HepG2 (cell line): ENCODE results near the gene SPRY1. TPM values are rescaled to one million over a fixed set of nuclear protein-coding genes. Genes with fewer than 3 reads are reported as not detected.

Experiments used
- ATAC-seq: fragments of 200-7000 bp; cut with Tn5 transposase; 3 replicates; pipeline ENCODE4 v1.9.1; 2020; ENCODE audit warnings: mild to moderate bottlenecking, moderate library complexity
- BruUV-seq: library from RNA; stranded (reverse); fragments of 400-500 nt; replicated peaks from 2 replicates; lab custom pipeline; 2021; lab: Mats Ljungman, UMichigan
- CTCF ChIA-PET: fragments of 300-600 bp; formaldehyde crosslinking; extraction: SDS; loops from one replicate; lab custom pipeline; 2021; ENCODE audit warnings: low total read pairs, inconsistent platforms, low intra/inter-chr PET ratio; lab: Yijun Ruan, JAX
- POLR2A ChIA-PET: fragments of 350-600 bp; sonication (Branson Sonifier 250); formaldehyde crosslinking; loops from one replicate; lab custom pipeline; 2020; ENCODE audit warnings: antibody characterized with exemption, inconsistent platforms; lab: Yijun Ruan, JAX
- DNase-seq: peaks from one replicate; pipeline ENCODE4 v3.0.0-alpha.2; 2015; ENCODE audit warnings: low spot score
- FAIRE-seq: peaks from 3 replicates; lab custom pipeline; 2011; peaks lifted over from hg19 to GRCh38; lab: Jason Lieb, UNC
- H2AFZ ChIP-seq: one replicate; pipeline ENCODE4 v1.6.1; 2011; ENCODE audit warnings: low read length, inconsistent platforms
- H3K27ac ChIP-seq: fragments of 300-600 bp; 3 replicates; pipeline ENCODE4 v1.8.0; 2011; ENCODE audit warnings: mixed run types, mild to moderate bottlenecking, mixed read lengths, low read length, inconsistent platforms; ENCODE audit not compliant: insufficient read depth; ENCODE audit errors: extremely low read length
- H3K27me3 ChIP-seq, 2 experiments: fragments of 200-600 bp in 1 of 2; 2 replicates in 1 of 2; 3 replicates in 1 of 2; pipeline versions ENCODE4 v1.6.0 to v1.8.0; 2011; ENCODE audit warnings: low read length in 2 of 2, mild to moderate bottlenecking in 2 of 2, moderate library complexity in 2 of 2, inconsistent platforms in 1 of 2; ENCODE audit not compliant: insufficient read depth in 2 of 2, control insufficient read depth in 1 of 2
- H3K36me3 ChIP-seq, 2 experiments: fragments of 200-600 bp in 1 of 2; replicated peaks in 1 of 2; 2 replicates in 1 of 2; 3 replicates in 1 of 2; pipeline versions ENCODE4 v1.5.1 to v1.8.0; 2011; ENCODE audit warnings: low read length in 2 of 2, inconsistent platforms in 1 of 2; ENCODE audit not compliant: insufficient read depth in 2 of 2, control insufficient read depth in 1 of 2
- H3K4me1 ChIP-seq: 2 replicates; pipeline ENCODE4 v1.5.1; 2012; ENCODE audit warnings: low read length, inconsistent platforms; ENCODE audit not compliant: insufficient read depth
- H3K4me2 ChIP-seq: 2 replicates; pipeline ENCODE4 v1.6.0; 2011; ENCODE audit warnings: low read depth, low read length, inconsistent platforms
- H3K4me3 ChIP-seq, 3 experiments: fragments of 200-600 bp in 1 of 3; sonication (generic), shearing (Covaris generic) in 1 of 3; replicated peaks in 1 of 3; 2 replicates each; pipeline ENCODE4 v1.5.1; 2011 to 2016; ENCODE audit warnings: low read length in 3 of 3, inconsistent platforms in 2 of 3, low read depth in 2 of 3, mild to moderate bottlenecking in 2 of 3, control low read depth in 1 of 3, mixed read lengths in 1 of 3; ENCODE audit not compliant: insufficient read depth in 1 of 3
- H3K79me2 ChIP-seq: one replicate; pipeline ENCODE4 v1.6.1; 2011; ENCODE audit warnings: low read length, inconsistent platforms; ENCODE audit not compliant: insufficient read depth
- H3K9ac ChIP-seq: 2 replicates; pipeline ENCODE4 v1.6.0; 2011; ENCODE audit warnings: mild to moderate bottlenecking, low read depth, low read length, inconsistent platforms; ENCODE audit not compliant: insufficient read depth
- H3K9me3 ChIP-seq: 2 replicates; pipeline ENCODE4 v1.5.1; 2012; ENCODE audit warnings: mild to moderate bottlenecking, low read length
- H4K20me1 ChIP-seq: 2 replicates; pipeline ENCODE4 v1.6.0; 2011; ENCODE audit warnings: inconsistent platforms, mild to moderate bottlenecking, low read length, moderate library complexity; ENCODE audit not compliant: insufficient read depth
- AGO1 ChIP-seq: fragments of 200-400 bp; formaldehyde crosslinking; IDR thresholded peaks from 2 replicates; pipeline ENCODE4 v1.6.1; 2017; ENCODE audit warnings: mild to moderate bottlenecking, low read depth, low read length, moderate library complexity; ENCODE audit not compliant: poor library complexity, severe bottlenecking
- DR1 ChIP-seq: sonication (generic); formaldehyde crosslinking; IDR thresholded peaks from 2 replicates; pipeline ENCODE4 v1.8.0; 2021; ENCODE audit warnings: mild to moderate bottlenecking, missing genetic modification reagents, inconsistent platforms
- ETV5 ChIP-seq: IDR thresholded peaks from 2 replicates; pipeline ENCODE4 v1.6.1; 2018; ENCODE audit warnings: missing biosample characterization, missing genetic modification reagents, inconsistent platforms, borderline replicate concordance
- GATA4 ChIP-seq: sonication (generic); IDR thresholded peaks from 2 replicates; pipeline ENCODE4 v1.6.1; 2016; ENCODE audit warnings: antibody characterized with exemption, low read depth, borderline replicate concordance
- GATAD1 ChIP-seq: IDR thresholded peaks from 2 replicates; pipeline ENCODE4 v1.6.1; 2016; ENCODE audit warnings: missing genetic modification reagents, missing compliant biosample characterization
- KDM5A ChIP-seq: fragments of 200-600 bp; sonication (generic); IDR thresholded peaks from 2 replicates; pipeline ENCODE4 v1.7.0; 2018; ENCODE audit warnings: antibody characterized with exemption, mild to moderate bottlenecking, low read length, borderline replicate concordance
- NR1H2 ChIP-seq: sonication (generic); formaldehyde crosslinking; IDR thresholded peaks from 2 replicates; pipeline ENCODE4 v1.8.1; 2022; ENCODE audit warnings: low read depth, missing genetic modification reagents, borderline replicate concordance
- SYNCRIP ChIP-seq: fragments of 200-400 bp; formaldehyde crosslinking; IDR thresholded peaks from 2 replicates; pipeline ENCODE4 v1.6.1; 2018; ENCODE audit warnings: mild to moderate bottlenecking, low read depth, low read length; ENCODE audit not compliant: insufficient read depth
- TBX3 ChIP-seq: fragments of 450-650 bp; IDR thresholded peaks from 2 replicates; pipeline ENCODE4 v1.6.1; 2017; ENCODE audit warnings: antibody characterized with exemption, mild to moderate bottlenecking, inconsistent platforms, borderline replicate concordance
- TCF7L2 ChIP-seq: IDR thresholded peaks from 2 replicates; pipeline ENCODE4 v1.6.1; 2011; ENCODE audit warnings: mild to moderate bottlenecking, low read depth, low read length, moderate library complexity
- THAP11 ChIP-seq: IDR thresholded peaks from 2 replicates; pipeline ENCODE4 v1.6.1; 2016; ENCODE audit warnings: missing biosample characterization, missing genetic modification reagents
- ZNF251 ChIP-seq: sonication (generic); formaldehyde crosslinking; IDR thresholded peaks from 2 replicates; pipeline ENCODE4 v1.9.0; 2021; ENCODE audit warnings: mild to moderate bottlenecking, missing genetic modification reagents
- WGBS: methylation state at CpG from one replicate; pipeline ENCODE4 v1.1.6; 2017; ENCODE audit warnings: low lambda C conversion rate; 5-methylcytosine and 5-hydroxymethylcytosine counted together
- in situ Hi-C: cut with HindIII; loops from 2 replicates; pipeline ENCODE4 v1.10.0; 2017; ENCODE audit warnings: low pct_unique_long_range_greater_than_20kb; ENCODE audit not compliant: extremely low pct_ligation_motif_present
- intact Hi-C: fragments of 100-400 bp; cut with micrococcal nuclease; formaldehyde crosslinking; loops from one replicate; pipeline ENCODE4 v1.10.0; 2022; ENCODE audit not compliant: unreplicated experiment
- polyA plus RNA-seq, 8 experiments: library from polyadenylated mRNA; depleted of rRNA in 3 of 8; stranded (reverse) in 7 of 8; unstranded in 1 of 8; fragments of >200 nt; fragmentation: Illumina TruSeq in 4 of 8; extraction: Trizol in 4 of 8; gene quantifications; 2 replicates each; pipeline versions ENCODE4 v1.2.1 to v1.2.3, GENCODE V29; 2011 to 2016; ENCODE audit warnings: low read depth in 4 of 8, missing spikeins in 1 of 8, mixed read lengths in 1 of 8; ENCODE audit not compliant: insufficient read depth in 1 of 8
- total RNA-seq, 5 experiments: library from RNA; depleted of rRNA; stranded (reverse); fragments of >200 nt; fragmentation: Illumina TruSeq; extraction: Trizol; gene quantifications; 2 replicates each; pipeline ENCODE4 v1.2.3, GENCODE V29; 2016; ENCODE audit warnings: low read depth in 1 of 5
- TF ChIP-seq, protein P1 (sequence below): sonication (generic); formaldehyde crosslinking; IDR thresholded peaks from 2 replicates; pipeline ENCODE4 v1.4.0; 2020; ENCODE audit warnings: missing genetic modification reagents, low read depth, mild to moderate bottlenecking, borderline replicate concordance
- TF ChIP-seq, protein P2 (sequence below): sonication (generic); formaldehyde crosslinking; IDR thresholded peaks from 2 replicates; pipeline ENCODE4 v1.5.1; 2020; ENCODE audit warnings: mild to moderate bottlenecking, missing genetic modification reagents, borderline replicate concordance
- TF ChIP-seq, protein P3 (sequence below): sonication (generic); formaldehyde crosslinking; conservative IDR thresholded peaks from 2 replicates; pipeline ENCODE4 v1.8.1; 2023; ENCODE audit warnings: missing genetic modification reagents

SPRY1 gene
- total and polyA plus RNA-seq, 2 of the 13 experiments (the other 11 are each of a cell fraction or from before 2014, with no cell fraction given): 24.7 to 33.4 TPM

DNA sequence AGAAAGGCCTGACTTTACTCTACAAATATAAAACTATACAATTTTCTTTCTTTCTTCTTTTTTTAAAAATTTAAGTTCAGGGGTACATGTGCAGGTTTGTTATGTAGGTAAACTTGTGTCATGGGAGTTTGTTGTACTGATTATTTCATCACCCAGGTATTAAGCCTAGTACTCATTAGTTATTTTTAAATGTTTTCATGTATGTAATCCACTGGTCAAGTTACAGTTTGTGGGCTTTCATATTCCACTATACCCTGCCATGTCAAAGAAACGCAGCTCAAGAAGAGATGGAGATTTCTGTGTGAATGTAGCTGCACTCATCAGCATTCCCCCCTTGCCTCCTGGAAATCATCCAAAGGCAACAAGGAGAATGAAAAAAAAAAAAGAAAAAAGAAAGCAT is 31.2 kb upstream of the SPRY1 start:
- no peak for DNase-seq
- in situ Hi-C loops: loop anchor here (5.0 kb wide), 1 partner anchor 148 kb away; no protein-coding TSS in a partner anchor
- TF ChIP-seq NR1H2 (CRISPR knock-in tag) (no peak), SYNCRIP (no peak), ZNF251 (no peak), TBX3 (no peak), GATAD1 (no peak), KDM5A (no peak), DR1 (CRISPR knock-in tag) (no peak), GATA4 (no peak), ETV5 (CRISPR knock-in tag) (no peak), TCF7L2 (no peak), AGO1 (no peak), THAP11 (CRISPR knock-in tag) (no peak)
- TF ChIP-seq, protein P1, sequence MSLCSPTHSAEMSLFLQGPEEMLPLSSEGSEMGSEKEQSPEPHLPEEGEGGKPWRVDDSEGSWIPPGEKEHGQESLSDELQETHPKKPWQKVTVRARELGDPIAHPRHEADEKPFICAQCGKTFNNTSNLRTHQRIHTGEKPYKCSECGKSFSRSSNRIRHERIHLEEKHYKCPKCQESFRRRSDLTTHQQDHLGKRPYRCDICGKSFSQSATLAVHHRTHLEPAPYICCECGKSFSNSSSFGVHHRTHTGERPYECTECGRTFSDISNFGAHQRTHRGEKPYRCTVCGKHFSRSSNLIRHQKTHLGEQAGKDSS (CRISPR knock-in tag): no peak
- TF ChIP-seq, protein P2, sequence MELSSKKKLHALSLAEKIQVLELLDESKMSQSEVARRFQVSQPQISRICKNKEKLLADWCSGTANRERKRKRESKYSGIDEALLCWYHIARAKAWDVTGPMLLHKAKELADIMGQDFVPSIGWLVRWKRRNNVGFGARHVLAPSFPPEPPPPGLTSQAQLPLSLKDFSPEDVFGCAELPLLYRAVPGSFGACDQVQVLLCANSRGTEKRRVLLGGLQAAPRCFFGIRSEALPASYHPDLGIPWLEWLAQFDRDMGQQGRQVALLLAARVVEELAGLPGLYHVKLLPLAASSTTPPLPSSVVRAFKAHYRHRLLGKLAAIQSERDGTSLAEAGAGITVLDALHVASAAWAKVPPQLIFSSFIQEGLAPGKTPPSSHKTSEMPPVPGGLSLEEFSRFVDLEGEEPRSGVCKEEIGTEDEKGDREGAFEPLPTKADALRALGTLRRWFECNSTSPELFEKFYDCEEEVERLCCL (CRISPR knock-in tag): no peak
- TF ChIP-seq, protein P3, sequence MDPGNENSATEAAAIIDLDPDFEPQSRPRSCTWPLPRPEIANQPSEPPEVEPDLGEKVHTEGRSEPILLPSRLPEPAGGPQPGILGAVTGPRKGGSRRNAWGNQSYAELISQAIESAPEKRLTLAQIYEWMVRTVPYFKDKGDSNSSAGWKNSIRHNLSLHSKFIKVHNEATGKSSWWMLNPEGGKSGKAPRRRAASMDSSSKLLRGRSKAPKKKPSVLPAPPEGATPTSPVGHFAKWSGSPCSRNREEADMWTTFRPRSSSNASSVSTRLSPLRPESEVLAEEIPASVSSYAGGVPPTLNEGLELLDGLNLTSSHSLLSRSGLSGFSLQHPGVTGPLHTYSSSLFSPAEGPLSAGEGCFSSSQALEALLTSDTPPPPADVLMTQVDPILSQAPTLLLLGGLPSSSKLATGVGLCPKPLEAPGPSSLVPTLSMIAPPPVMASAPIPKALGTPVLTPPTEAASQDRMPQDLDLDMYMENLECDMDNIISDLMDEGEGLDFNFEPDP (CRISPR knock-in tag): no peak
- Histone ChIP-seq H3K9me3 (no peaks in the 10 kb centered on the region), H3K36me3 (no peaks in the 10 kb centered on the region), H3K27ac (no peak overlapping the region), H3K4me3 (no peak overlapping the region), H3K27me3 (no peaks in the 10 kb centered on the region), H3K4me2 (peak overlapping the region; percentile 29; the same call in 1 of the 2 replicates), H3K4me1 (peaks cover 13% of the 10 kb centered on the region), H3K9ac (no peak overlapping the region), H2AFZ (no peak overlapping the region), H3K79me2 (no peaks in the 10 kb centered on the region), H4K20me1 (no peaks in the 10 kb centered on the region)
- no TSS peak for BruUV-seq
- intact Hi-C loops: no loop called here
- FAIRE-seq: no peak
- WGBS: 50% methylated on average over 1 of the region's 1 CpG
- ChIA-PET POLR2A (no interaction called here), CTCF (no interaction called here)
- ATAC-seq: no peak
